ENCODE data around the gene SAMD5.

DNA sequence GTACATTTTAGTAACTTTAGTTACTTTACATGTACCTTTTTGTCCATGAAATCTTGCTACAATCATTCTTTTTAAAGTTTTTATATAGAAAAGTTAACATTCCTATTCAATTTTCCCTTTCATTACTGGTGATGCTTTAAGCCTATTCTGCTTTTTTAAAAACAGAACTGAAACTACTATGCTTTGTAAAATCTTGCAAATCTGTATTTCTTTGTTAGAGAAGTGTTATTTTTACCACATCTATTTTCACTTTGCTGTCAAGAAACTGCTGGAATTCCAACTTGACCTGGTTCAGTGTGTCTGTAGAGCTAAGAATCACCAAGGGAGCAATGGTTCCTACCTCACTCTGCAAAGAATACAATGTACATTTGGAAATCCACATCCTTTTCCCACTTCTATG is 21.8 kb upstream of the SAMD5 start:
- no peak for TF ChIP-seq CTCF (IDR thresholded peaks at IDR 0.05)
- TF ChIP-seq FOSB (CRISPR knock-in tag; IDR thresholded peaks at IDR 0.05) = no peak
- TF ChIP-seq MAX (IDR thresholded peaks at IDR 0.05) = no peak
- no peak for TF ChIP-seq RFX5 (IDR thresholded peaks at IDR 0.05)
- TF ChIP-seq FOSL2 (IDR thresholded peaks at IDR 0.05) = no peak
- no peak for TF ChIP-seq FOSL2 (CRISPR knock-in tag; IDR thresholded peaks at IDR 0.05)
- no peak for TF ChIP-seq CBX8 (IDR thresholded peaks at IDR 0.05)
- no peak for TF ChIP-seq EHMT2 (IDR thresholded peaks at IDR 0.05; ENCODE audit: low read depth)
- TF ChIP-seq ESRRA (IDR thresholded peaks at IDR 0.05; ENCODE audit: borderline replicate concordance, low read length) = no peak
- TF ChIP-seq SREBF2 (IDR thresholded peaks at IDR 0.05) = no peak
- no peak for TF ChIP-seq POLR2A (IDR thresholded peaks at IDR 0.05; ENCODE audit: low read length)
- no peak for TF ChIP-seq REST (IDR thresholded peaks at IDR 0.05)
